NOMO-1 treated with dmso at 0.1 percent for 144 hours (cell line): ENCODE results near the gene ANKS4B.
A peak's percentile ranks its signal among the peaks of the same experiment; 100 is the strongest.
"Not testable (repeated sequence)": the region's sequence is repeated elsewhere in the genome, so short reads cannot be mapped to it uniquely, and the experiment has no call there.

Source experiments
- DNase-seq: peaks from one replicate; lab custom pipeline; 2025; ENCODE audit not compliant: unreplicated experiment; lab: John Stamatoyannopoulos, UW

The ANKS4B gene

GRCh38 chr16:21218153-21218552 is 15.3 kb upstream of the ANKS4B start:
- peak; percentile 2 for DNase-seq

GRCh38 chr16:21219551-21219950 is 13.9 kb upstream of the ANKS4B start:
- no peak for DNase-seq

- no peak for DNase-seq
Measured at GRCh38 chr16:21222495-21223337, 10.8 kb upstream of the ANKS4B start.

- DNase-seq = no peak
Measured at GRCh38 chr16:21223787-21224186, 9.7 kb upstream of the ANKS4B start.

GRCh38 chr16:21224800-21225199 is 8.7 kb upstream of the ANKS4B start:
- no peak for DNase-seq

- DNase-seq = no peak
Measured at GRCh38 chr16:21226749-21227148, 6.8 kb upstream of the ANKS4B start.

- peak; percentile 24 for DNase-seq
Measured at GRCh38 chr16:21227866-21228265, 5.6 kb upstream of the ANKS4B start.

- DNase-seq = no peak
Measured at GRCh38 chr16:21228361-21228872, 5.1 kb upstream of the ANKS4B start.

GRCh38 chr16:21233045-21233520 is 416 bp upstream of the ANKS4B start:
- no peak for DNase-seq

- DNase-seq = no peak
Measured at GRCh38 chr16:21235199-21235585, 1.7 kb downstream of the ANKS4B start.

GRCh38 chr16:21236831-21237230 is 3.3 kb downstream of the ANKS4B start:
- no peak for DNase-seq

GRCh38 chr16:21239646-21240045 is 6.1 kb downstream of the ANKS4B start:
- DNase-seq = no peak

GRCh38 chr16:21242756-21243155 is 9.3 kb downstream of the ANKS4B start:
- no peak for DNase-seq

GRCh38 chr16:21244518-21245215 is 11.2 kb downstream of the ANKS4B start:
- DNase-seq = no peak

GRCh38 chr16:21248179-21248578 is 14.7 kb downstream of the ANKS4B start:
- not testable (repeated sequence) for DNase-seq

GRCh38 chr16:21250072-21250923 is 16.8 kb downstream of the ANKS4B start:
- DNase-seq = no peak

GRCh38 chr16:21253470-21253869 is 20.0 kb downstream of the ANKS4B start:
- no peak for DNase-seq

- no peak for DNase-seq
Measured at GRCh38 chr16:21256636-21257035, 23.1 kb downstream of the ANKS4B start.

- DNase-seq = no peak
Measured at GRCh38 chr16:21257284-21257683, 23.8 kb downstream of the ANKS4B start.

- no peak for DNase-seq
Measured at GRCh38 chr16:21260870-21261791, 27.6 kb downstream of the ANKS4B start.
